GM18526 (cell line): ENCODE results near the gene RASA3.

Source experiments
- POLR2A ChIP-seq: IDR thresholded peaks from 3 replicates; pipeline ENCODE4 v1.6.1; 2011; ENCODE audit not compliant: insufficient read length; ENCODE audit errors: extremely low read depth

Gene RASA3, protein sequence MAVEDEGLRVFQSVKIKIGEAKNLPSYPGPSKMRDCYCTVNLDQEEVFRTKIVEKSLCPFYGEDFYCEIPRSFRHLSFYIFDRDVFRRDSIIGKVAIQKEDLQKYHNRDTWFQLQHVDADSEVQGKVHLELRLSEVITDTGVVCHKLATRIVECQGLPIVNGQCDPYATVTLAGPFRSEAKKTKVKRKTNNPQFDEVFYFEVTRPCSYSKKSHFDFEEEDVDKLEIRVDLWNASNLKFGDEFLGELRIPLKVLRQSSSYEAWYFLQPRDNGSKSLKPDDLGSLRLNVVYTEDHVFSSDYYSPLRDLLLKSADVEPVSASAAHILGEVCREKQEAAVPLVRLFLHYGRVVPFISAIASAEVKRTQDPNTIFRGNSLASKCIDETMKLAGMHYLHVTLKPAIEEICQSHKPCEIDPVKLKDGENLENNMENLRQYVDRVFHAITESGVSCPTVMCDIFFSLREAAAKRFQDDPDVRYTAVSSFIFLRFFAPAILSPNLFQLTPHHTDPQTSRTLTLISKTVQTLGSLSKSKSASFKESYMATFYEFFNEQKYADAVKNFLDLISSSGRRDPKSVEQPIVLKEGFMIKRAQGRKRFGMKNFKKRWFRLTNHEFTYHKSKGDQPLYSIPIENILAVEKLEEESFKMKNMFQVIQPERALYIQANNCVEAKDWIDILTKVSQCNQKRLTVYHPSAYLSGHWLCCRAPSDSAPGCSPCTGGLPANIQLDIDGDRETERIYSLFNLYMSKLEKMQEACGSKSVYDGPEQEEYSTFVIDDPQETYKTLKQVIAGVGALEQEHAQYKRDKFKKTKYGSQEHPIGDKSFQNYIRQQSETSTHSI

DNA sequence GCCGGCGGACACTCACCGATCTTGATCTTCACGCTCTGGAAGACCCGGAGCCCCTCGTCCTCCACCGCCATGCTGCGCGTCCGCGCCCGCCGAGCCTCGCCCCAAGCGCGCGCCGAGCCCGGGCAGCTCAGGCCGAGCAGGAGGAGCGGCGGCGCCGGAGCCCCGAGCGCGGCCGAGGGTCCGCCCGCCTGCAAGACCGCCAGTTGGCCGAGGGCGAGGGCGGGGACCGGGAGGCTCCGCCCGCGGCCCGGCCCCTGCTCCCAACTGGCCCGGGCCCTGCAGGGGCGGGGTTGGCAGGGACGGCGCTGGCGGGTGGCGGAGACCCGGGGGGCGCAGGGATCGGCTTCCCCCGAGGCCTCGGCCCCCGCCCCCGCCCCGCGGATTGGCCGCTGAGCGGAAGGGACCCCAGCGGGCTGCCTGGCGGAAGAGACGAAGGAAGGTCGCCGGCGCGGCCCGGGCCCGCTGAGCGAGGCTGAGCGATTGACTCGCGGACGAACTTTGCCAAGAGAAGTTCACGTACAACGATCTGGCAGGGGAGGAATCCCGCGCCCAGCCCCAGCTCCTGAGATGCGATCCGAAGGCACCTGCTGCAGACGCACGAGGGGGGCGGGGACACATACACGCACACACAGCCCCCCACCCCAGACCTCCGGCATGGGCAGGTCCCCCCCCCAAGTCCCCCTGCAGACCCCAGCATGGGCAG is at the start of gene RASA3:
RASA3 (minus strand) TSS at position 205 of the 703 bp plus-strand sequence; CDS start at position 71, 134 bp downstream.
- peak; percentile 48 for TF ChIP-seq POLR2A

DNA sequence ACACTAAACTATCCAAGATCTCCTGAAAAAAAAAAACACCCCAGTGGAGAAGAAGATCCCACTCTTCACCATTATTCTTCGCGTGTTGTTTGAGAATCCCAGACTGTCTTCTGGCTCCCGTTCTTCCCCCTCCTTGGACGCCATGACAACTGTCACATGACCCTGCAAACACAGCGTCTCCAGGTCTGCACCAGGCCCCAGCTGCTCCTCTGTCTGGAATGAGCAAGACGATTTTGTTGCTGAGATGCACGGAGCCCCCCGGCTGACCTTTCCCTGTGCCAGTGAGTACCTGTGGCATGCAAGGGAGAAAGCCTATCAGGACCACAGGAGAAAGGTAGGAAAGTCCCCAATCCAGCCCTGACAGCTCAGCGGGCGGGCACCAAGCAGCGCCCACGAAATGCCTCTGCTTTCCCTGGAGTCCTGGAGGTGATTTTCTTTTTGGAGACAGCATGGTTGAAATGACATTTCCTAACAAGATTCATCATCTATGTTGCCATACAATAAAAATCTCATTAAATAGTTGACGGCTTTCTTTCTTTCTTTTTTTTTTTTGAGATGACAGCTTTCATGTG is 46.8 kb upstream of the RASA3 start, which contains the start of gene CFAP97D2:
CFAP97D2 (plus strand) TSS at position 171 of the 572 bp plus-strand sequence; CDS start at position 245, 74 bp downstream.
- TF ChIP-seq POLR2A = no peak

DNA sequence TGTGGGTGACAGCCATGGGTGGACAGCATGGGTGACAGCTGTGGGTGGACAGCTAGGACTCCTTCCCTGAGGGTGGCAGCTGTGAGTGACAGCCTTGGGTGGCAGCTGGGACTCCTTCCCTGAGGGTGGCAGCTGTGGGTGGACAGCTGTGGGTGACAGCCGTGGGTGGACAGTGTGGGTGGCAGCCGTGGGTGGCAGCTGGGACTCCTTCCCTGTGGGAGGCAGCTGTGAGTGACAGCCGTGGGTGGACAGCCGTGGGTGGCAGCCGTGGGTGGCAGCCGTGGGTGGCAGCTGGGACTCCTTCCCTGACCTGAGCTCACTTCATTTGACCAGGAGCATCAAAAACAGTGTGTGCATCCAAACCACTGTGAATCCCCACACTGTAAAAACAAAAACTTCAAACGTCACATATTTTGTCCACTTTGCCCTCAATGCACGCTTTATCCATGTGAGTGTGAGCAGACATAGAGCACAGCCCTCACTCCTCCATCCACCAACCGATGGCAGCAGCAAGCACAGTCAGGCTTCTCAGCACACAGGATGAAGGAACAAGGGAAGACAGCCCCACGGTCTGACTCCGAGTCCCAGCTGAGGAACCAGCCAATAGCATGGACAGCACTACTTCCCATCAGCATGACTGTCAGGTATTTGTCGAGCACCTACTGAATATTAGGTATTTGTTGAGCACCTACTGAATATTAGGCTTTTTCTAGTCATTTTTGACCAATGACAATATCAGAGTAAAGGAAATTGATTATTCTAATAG is 45.0 kb upstream of the RASA3 start:
- no peak for TF ChIP-seq POLR2A

DNA sequence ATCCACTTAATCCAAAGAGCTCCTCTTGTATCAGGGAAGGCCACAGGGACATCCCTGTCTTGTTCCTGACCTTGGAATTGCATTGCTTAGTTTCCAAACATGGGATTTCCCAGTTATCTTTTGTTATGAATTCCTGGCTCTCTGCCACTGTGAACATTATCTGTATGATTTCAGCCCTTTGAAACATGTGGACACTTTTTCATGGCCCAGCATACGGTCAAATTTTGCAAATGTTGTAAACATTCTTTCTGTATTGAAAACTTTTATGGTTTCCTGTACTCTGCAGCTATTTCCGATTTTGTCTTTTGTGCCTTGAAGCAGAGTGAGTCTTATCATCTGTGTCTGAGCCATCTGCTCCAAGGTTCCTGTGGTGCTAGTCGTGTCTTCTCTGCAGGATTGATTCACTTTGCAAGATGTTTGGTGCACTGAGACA is 42.1 kb upstream of the RASA3 start:
- TF ChIP-seq POLR2A = no peak

DNA sequence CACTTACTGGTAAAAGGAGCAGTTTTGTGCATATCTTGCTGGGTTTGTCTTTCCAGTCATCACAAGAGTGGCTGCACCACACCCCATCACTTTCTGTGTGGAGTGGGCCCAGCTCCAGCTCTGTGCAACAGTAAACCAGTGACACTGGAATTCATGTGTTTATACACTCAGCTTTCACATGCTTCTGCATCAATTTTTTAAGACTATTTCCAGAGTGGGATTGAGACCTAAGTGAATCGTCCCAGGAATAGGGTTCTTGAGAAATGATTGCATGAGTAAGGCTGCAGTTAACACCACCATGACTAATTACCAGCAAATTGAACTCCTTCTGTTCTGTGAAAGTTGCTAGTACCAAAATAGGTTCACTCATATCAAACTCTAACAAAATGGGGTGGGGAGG is 41.3 kb upstream of the RASA3 start:
- no peak for TF ChIP-seq POLR2A

DNA sequence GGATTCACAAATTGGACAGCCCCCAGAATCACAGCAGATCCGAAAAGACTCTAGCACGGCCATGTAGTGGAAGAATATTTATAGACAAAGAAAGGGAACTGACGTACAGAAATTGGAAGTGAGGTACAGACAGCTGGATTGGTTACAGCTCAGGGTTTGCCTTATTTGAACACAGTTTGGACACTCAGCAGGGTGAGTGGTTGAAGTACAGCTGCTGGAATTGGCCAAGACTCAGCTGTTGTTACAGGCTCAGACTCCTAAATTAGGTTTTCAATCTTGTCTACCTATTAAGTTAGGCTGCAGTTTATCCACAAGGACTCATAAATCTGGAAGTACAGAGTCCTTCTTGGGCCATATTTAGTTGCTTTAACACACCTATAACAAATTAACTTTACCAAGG is 40.8 kb upstream of the RASA3 start:
- no peak for TF ChIP-seq POLR2A

DNA sequence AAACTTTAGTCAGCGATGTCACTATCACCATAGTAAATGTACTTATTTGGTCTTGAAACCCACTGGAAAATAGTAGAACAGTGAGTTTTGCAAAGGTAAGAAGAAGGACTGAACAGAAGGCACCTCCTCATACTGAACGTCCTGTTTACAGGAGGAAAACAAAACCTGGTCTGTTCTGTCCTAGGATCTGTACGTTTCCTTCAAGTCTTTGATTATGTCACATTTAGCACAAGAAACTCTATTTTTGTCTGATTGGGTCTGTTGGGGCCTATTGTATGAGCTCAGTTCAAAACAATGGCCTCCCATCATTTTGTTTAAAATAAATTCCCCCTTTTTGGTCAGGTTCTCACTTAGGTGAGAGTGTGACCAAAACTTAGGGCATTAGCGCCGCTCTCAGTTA is 35.5 kb upstream of the RASA3 start:
- no peak for TF ChIP-seq POLR2A

DNA sequence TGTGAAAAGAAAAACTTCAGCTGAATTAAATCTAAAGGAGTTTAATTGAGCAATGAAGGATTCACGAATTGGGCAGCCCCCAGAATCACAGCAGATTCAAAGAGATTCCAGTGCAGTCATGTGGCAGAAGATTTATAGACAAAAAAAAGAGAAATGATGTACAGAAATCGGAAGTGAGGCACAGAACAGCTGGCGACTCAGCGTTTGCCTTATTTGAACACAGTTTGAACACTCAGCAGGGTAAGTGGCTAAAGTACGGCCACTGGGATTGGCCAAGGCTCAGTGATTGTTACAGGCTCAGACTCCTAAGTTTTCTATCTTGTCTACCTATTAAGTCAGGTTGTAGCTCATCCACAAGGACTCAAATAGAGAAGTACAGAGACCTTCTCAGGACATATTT is 35.0 kb upstream of the RASA3 start:
- no peak for TF ChIP-seq POLR2A

DNA sequence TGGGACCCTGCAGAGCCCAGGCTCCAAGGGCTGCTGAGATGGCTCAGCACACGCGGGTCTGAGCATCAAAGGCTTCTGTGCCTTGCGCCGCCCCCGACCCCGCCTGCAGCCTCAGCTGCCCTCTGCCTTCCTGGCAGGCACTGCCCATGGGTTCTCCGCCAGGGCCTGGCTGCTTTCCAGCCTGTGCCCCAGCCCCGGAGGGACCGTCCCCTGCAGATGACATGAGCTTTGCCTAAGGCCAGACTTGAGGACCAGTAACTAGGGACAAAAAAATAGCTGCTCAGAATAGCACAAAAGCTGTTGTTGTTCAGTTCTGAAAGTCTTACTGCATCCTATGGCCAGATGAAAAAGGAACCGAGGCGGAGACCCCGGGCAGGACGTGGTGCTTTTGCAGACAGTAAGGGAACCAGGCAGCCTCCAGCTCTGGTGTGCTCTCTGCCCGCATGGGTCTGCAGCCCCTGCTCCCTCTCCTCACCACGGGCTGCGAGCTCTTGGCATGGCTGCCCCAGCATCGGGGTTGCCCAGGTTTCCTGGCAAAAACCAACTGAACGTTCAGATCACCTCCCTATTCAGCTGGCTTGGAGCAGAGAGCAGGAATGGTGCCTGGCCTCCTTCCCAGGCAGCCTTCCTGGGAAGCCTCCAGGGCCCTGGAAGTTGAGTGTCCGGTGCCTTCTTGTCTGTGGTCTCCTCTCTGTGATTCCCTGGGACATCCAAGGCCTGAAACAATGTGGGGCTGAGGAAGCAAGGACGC is 34.1 kb upstream of the RASA3 start:
- no peak for TF ChIP-seq POLR2A

DNA sequence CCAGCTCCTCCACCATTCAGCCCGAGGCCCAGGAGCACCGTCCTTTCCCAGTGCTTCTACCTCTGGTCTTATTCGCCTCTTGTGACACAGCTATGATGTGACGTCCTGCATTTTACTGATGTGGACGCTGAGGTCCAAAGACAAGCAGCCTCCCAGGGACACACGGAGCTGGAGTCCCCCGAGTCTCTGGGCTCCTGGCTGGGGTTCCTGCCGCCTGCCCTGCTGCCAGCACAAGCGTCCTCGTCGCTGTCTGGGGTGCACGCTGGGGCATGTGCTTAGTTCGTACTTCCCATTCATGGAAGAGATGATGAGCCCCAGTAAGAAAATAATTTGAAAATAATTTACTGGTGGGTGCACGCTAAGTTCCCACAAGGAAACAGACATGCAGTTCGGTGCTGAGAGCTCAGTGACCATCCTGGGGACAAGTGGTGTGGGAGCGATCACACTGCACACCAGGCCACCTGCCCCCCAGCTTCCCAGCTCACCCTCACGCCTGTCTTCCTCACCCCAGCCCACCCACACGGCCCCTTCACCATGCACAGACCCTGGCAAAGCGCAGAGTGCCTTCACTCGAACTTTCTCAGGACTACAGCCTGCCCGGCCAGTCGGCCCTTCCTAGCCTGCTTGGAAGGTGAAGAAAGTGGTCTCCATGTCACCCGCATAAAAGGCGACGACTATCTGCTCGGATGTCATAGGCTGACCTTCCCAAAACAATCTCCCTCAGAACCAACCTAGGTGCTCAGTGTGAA is 32.4 kb upstream of the RASA3 start:
- TF ChIP-seq POLR2A = no peak

DNA sequence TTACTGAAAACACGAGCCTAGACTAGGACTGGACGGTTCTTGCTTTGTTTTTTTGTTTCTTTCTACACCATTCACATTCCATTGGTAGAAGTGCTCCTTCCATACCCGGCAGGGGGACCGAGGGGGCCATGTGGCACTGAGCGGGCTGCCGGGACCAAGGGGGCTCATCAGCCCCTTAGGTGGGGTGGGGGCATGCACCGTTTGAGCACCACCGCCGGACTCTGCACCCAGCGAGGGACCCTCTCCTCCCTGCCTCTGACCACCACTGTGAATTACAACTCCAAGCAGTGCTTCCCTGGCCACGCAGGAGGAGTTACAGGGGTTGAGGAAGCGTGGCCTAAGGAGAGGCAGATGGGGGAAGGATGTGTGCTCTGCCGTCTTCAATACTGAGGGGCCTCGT is 31.6 kb upstream of the RASA3 start:
- no peak for TF ChIP-seq POLR2A

DNA sequence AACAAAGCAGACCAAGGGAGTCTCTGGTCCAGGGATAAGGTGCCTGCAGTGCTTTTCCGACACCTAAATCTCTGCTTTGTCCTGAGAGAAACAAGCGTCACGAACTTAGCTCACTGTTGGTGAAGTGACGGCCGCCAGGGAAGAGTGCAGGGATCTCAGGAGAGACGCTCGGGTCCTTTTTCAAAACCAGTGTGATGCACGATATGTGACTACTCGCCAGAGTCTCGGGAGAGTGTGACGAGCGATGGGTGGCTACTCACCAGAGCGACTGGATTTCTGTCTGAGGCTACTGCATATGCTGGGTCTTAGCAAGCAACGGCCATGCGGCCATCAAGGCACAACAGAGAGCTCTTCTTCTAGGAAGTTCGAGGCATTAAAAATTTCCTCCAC is 30.1 kb upstream of the RASA3 start:
- no peak for TF ChIP-seq POLR2A
